ENCODE measurements around the gene RHOG. TPM values are rescaled to one million over a fixed set of nuclear protein-coding genes. Genes with fewer than 3 reads are reported as not detected.

RHOG gene
- total and polyA plus RNA-seq, 9 of the 15 experiments (the other 6 are each of a cell fraction or from before 2014, with no cell fraction given) = 22.6 to 162 (median 80.3) TPM

DNA sequence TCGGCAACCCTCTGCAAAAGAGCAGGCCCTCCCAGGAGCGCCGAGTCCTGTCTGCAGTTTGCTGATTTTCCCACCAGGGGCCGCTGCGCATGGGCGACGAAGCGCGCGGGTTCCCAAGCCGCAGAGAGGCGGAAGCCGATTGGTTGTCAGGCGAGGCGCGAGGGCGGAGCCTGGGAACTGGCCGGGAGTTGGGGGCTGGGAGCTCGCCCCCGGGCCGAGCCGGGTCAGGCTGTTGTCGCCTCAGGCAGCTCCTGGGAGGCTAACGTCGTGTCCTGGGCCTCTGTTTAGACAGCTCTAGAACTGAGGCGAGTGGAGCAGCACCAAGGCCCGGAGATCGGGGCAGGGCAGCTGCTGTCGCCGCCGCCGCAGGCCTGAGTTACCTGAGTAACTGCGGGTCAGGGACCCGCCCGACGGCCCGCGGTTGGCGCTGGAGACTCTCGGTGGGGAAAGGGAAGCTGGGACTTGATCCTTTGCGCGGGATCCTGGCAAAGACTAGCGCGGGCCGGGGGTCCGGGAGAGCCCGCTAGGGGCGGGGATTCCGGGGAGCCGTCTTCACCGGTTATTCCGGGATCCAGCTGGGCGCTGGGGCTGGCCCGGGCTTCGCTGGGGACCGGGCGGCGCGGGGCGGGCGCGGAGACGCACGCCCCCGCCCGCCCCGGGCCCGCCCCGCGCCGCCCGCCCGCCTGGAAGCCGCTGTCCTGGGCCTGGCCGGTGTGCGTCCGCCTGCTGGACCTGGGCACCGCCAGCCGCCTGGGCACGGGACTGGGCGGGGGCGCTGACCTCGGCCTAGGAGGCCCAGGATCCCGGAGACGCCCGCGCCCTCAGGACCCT lies 14.4 kb upstream of the RHOG start, which contains the start of gene STIM1 (continued):
- TF ChIP-seq E2F1 (CRISPR knock-in tag; IDR thresholded peaks at IDR 0.05) (peak; percentile 82; the same call in 1 of the 2 replicates), CTCFL (IDR thresholded peaks at IDR 0.05; ENCODE audit: borderline replicate concordance, insufficient read depth, low read depth, low read length, poor library complexity, severe bottlenecking) (peak; percentile 9), ATF4 (CRISPR knock-in tag; IDR thresholded peaks at IDR 0.05) (no peak), EP300 (IDR thresholded peaks at IDR 0.05; ENCODE audit: low read length) (peak; percentile 32; the same call in 1 of the 2 replicates), ZNF384 (IDR thresholded peaks at IDR 0.05; ENCODE audit: low read depth, low read length) (no peak), TRIM28 (IDR thresholded peaks at IDR 0.05) (no peak), SAP30 (IDR thresholded peaks at IDR 0.05; ENCODE audit: borderline replicate concordance, insufficient read depth, low read depth, low read length, poor library complexity, severe bottlenecking) (peak; percentile 51), MEIS2 (IDR thresholded peaks at IDR 0.05; ENCODE audit: partially characterized antibody) (peak; percentile 44), ZNF133 (CRISPR knock-in tag; IDR thresholded peaks at IDR 0.05) (no peak), GATAD2B (IDR thresholded peaks at IDR 0.05; ENCODE audit: borderline replicate concordance) (peak; percentile 38; the same call in 1 of the 2 replicates), GABPB2 (CRISPR knock-in tag; conservative IDR thresholded peaks at IDR 0.05) (no peak), ZNF707 (CRISPR knock-in tag; conservative IDR thresholded peaks at IDR 0.05) (no peak), ZNF253 (CRISPR knock-in tag; conservative IDR thresholded peaks at IDR 0.05) (no peak), ZNF174 (CRISPR knock-in tag; IDR thresholded peaks at IDR 0.05) (no peak), PTRF (tag; IDR thresholded peaks at IDR 0.05) (no peak)
- TF ChIP-seq, protein P1, sequence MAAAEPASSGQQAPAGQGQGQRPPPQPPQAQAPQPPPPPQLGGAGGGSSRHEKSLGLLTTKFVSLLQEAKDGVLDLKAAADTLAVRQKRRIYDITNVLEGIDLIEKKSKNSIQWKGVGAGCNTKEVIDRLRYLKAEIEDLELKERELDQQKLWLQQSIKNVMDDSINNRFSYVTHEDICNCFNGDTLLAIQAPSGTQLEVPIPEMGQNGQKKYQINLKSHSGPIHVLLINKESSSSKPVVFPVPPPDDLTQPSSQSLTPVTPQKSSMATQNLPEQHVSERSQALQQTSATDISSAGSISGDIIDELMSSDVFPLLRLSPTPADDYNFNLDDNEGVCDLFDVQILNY (CRISPR knock-in tag; IDR thresholded peaks at IDR 0.05) = no peak
- TF ChIP-seq, protein P2, sequence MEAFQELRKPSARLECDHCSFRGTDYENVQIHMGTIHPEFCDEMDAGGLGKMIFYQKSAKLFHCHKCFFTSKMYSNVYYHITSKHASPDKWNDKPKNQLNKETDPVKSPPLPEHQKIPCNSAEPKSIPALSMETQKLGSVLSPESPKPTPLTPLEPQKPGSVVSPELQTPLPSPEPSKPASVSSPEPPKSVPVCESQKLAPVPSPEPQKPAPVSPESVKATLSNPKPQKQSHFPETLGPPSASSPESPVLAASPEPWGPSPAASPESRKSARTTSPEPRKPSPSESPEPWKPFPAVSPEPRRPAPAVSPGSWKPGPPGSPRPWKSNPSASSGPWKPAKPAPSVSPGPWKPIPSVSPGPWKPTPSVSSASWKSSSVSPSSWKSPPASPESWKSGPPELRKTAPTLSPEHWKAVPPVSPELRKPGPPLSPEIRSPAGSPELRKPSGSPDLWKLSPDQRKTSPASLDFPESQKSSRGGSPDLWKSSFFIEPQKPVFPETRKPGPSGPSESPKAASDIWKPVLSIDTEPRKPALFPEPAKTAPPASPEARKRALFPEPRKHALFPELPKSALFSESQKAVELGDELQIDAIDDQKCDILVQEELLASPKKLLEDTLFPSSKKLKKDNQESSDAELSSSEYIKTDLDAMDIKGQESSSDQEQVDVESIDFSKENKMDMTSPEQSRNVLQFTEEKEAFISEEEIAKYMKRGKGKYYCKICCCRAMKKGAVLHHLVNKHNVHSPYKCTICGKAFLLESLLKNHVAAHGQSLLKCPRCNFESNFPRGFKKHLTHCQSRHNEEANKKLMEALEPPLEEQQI (IDR thresholded peaks at IDR 0.05) = no peak
- TF ChIP-seq, protein P3, sequence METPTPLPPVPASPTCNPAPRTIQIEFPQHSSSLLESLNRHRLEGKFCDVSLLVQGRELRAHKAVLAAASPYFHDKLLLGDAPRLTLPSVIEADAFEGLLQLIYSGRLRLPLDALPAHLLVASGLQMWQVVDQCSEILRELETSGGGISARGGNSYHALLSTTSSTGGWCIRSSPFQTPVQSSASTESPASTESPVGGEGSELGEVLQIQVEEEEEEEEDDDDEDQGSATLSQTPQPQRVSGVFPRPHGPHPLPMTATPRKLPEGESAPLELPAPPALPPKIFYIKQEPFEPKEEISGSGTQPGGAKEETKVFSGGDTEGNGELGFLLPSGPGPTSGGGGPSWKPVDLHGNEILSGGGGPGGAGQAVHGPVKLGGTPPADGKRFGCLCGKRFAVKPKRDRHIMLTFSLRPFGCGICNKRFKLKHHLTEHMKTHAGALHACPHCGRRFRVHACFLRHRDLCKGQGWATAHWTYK (CRISPR knock-in tag; IDR thresholded peaks at IDR 0.05) = peak; percentile 19; the same call in 1 of the 2 replicates

Measured in K562 (cell line).